NB4 (cell line): Measurements from ENCODE around the gene NFATC2.

Experiments
- DNase-seq: peaks from one replicate; pipeline ENCODE4 v3.0.0; 2010; ENCODE audit warnings: low read depth
- H3K4me3 ChIP-seq: one replicate; pipeline ENCODE4 v1.5.1; 2011; ENCODE audit warnings: mild to moderate bottlenecking, low read depth, low read length, moderate library complexity
- MYC ChIP-seq: IDR thresholded peaks from 2 replicates; pipeline ENCODE4 v1.6.1; 2011; ENCODE audit warnings: low read depth, low read length
- POLR2A ChIP-seq: IDR thresholded peaks from 2 replicates; pipeline ENCODE4 v1.6.1; 2011; ENCODE audit warnings: mild to moderate bottlenecking; ENCODE audit not compliant: insufficient read length; ENCODE audit errors: extremely low read depth
- TF ChIP-seq, protein P1 (sequence below): IDR thresholded peaks from one replicate; pipeline ENCODE4 v1.5.1; 2012; ENCODE audit warnings: low read depth, low read length
- TF ChIP-seq, protein P2 (sequence below): IDR thresholded peaks from 2 replicates; pipeline ENCODE4 v1.6.1; 2011; ENCODE audit warnings: low read depth, low read length

The NFATC2 gene

DNA sequence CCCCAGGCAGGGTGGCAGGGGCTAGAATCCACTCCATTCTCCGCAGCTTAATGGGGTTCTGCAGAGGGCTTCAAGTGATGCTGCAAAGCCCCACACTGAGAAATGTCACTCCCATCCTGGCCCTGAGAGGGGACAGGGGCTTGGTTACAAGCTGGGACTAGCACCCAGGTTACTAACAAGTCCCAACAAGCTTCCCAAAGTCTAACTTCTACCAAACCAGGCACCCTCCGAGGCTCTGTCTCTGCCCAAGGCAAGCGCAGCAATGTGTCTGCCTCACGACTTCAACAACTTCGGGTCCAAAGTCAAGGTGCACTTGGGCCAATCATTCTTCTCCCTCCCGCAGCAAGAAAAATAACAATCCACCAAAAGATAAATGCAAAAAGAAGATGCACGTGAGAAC is 45.6 kb downstream of the NFATC2 start:
- no peak overlapping the region for H3K4me3 ChIP-seq
- TF ChIP-seq POLR2A, result no peak
- TF ChIP-seq MYC, result no peak
- TF ChIP-seq, protein P1, sequence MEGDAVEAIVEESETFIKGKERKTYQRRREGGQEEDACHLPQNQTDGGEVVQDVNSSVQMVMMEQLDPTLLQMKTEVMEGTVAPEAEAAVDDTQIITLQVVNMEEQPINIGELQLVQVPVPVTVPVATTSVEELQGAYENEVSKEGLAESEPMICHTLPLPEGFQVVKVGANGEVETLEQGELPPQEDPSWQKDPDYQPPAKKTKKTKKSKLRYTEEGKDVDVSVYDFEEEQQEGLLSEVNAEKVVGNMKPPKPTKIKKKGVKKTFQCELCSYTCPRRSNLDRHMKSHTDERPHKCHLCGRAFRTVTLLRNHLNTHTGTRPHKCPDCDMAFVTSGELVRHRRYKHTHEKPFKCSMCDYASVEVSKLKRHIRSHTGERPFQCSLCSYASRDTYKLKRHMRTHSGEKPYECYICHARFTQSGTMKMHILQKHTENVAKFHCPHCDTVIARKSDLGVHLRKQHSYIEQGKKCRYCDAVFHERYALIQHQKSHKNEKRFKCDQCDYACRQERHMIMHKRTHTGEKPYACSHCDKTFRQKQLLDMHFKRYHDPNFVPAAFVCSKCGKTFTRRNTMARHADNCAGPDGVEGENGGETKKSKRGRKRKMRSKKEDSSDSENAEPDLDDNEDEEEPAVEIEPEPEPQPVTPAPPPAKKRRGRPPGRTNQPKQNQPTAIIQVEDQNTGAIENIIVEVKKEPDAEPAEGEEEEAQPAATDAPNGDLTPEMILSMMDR, result no peak
- TF ChIP-seq, protein P2, sequence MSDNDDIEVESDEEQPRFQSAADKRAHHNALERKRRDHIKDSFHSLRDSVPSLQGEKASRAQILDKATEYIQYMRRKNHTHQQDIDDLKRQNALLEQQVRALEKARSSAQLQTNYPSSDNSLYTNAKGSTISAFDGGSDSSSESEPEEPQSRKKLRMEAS, result no peak
- no peak for DNase-seq

DNA sequence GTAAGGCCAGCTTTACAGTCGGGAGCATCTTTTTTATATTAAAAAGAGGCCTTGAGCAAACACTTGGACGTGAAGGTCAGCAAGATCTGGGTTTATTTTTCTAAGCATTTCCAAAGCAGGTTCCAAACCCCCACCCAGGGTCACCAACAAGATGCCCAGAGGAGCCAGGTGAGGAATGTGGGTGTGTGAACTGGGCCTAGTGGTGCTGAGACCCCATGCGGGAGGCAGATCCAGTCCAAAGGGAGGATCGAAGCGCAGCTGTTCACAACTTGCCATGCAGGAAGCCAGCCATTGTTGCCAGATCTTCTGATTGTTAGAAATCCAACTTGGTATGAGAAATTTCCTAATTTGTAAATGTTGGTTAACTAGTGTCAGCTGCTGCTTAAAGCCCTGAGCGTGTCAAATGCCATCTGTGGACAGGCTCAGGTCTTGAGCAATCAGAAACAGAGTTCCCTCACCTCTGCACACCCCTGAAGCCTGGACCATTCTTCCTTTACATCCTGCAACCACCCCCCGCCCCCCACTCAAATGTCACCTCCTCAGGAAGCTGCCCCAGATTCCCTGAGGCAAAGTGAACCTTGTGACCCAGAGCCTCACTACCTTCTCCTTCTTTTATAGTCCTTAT is 46.5 kb downstream of the NFATC2 start:
- TF ChIP-seq MYC (no peak), POLR2A (no peak)
- TF ChIP-seq, protein P1, result no peak
- TF ChIP-seq, protein P2, result no peak
- H3K4me3 ChIP-seq, result no peak overlapping the region
- DNase-seq, result peak; percentile 43

DNA sequence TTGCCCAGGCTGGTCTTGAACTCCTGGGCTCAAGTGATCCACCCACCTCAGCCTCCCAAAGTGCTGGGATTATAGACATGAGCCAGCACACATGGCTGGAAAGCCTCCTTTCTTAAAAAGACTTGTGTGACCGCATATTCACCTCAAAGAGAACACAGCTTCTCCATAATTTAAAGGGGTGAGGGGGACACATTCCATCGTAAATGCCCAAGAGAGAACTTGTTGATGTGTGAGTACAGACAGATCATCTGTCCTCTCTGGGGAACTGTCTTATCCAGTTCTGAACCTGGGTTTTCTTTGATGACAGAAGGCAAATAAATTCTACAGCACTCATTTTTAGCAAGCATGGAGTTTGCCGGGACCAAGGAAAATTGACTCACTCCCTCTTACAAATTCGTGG is 47.2 kb downstream of the NFATC2 start:
- no peak overlapping the region for H3K4me3 ChIP-seq
- TF ChIP-seq, protein P2, result no peak
- no peak for TF ChIP-seq POLR2A
- TF ChIP-seq MYC, result no peak
- TF ChIP-seq, protein P1, result no peak
- DNase-seq, result no peak

DNA sequence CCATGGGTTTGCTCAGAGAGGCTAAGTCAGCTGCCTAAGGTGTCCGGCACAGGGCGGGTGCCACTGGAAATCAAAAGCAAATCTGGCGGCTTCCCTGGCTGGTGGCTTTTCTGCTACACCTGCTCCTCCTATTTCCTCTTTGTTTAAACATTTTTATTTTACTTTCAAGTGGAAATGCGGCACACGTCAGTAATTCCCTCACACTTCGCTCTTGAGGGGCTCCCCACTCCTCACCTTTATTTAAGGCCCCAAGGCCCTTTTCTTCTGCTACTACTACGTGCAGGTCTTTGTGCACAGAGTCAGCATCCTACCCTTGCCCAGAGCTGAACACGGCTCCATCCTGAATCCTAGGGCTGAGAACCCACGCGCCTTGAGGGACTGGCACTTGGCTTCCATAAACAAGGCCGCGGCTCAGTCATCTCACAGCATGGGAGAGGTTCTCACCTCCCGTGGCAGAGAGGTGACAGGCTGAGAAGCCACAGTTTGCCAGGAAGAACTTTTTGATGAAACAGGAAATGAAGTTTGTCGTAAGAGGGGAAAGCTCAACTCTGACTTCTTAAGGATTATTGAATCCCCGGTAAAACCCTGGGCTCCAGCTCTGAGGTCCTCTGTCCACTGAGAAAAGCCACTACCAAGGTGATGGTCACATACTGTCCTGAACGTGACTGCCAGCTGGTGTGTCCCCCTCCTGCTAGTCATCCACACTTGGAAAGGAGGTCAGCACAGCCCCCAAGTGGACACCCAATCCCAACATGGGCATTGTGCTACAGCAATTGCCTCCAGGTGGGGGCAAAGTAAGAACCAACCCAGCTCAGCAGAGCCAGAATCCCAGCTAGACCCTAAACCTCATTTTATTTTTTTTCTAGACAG is 48.0 kb downstream of the NFATC2 start:
- TF ChIP-seq, protein P1, result no peak
- TF ChIP-seq POLR2A (no peak), MYC (no peak)
- TF ChIP-seq, protein P2, result no peak
- peak; percentile 37 for DNase-seq
- no peak overlapping the region for H3K4me3 ChIP-seq

DNA sequence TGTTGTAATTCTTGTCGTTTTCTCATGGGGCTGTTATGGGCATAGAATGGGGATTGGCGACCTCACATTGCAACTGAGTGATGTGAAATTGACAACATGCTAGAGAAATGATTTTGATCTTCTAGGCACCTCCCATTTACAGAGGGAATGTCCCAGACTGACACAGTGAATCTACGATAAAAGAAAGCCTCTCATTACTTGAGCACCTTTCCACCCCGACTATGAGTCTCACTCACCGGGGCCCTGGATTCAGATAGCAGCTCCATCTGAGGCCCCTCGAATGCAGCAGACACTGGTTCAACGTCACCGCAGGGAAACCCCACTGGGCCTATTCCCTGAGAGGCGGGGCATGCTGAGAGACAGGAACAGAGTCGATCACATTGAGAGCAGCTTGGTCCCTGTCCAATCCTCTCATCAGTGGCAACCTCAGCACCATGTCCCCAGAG is 49.1 kb downstream of the NFATC2 start:
- TF ChIP-seq MYC (no peak), POLR2A (no peak)
- TF ChIP-seq, protein P1, result no peak
- TF ChIP-seq, protein P2, result no peak
- H3K4me3 ChIP-seq, result no peak overlapping the region
- no peak for DNase-seq
